ENCODE results near the gene TBC1D12. TPM values are rescaled to one million over a fixed set of nuclear protein-coding genes. Genes with fewer than 3 reads are reported as not detected.

TBC1D12 gene
- total RNA-seq, 4 donors from 2014 or later: 10.5 to 17.7 (median 12.8) TPM

Other genes starting within 250 kb of the TBC1D12 start
- gene NOC3L, start 39.6 kb upstream of the TBC1D12 start, total RNA-seq: 10 to 100 TPM; 10.0 to 25.3 (median 12.8) TPM
- 10 to 100 TPM in 2 of 4 donors, 1 to 10 TPM in 2; 5.2 to 12.9 (median 8.9) TPM for gene HELLS, start 143.2 kb downstream of the TBC1D12 start, total RNA-seq

Measured in suprapubic skin (tissue), 4 donors.